Pancreas (tissue), 10 donors: Measurements from ENCODE around the gene PAGR1. TPM values are rescaled to one million over a fixed set of nuclear protein-coding genes. Genes with fewer than 3 reads are reported as not detected.
"Not testable (repeated sequence)": the region's sequence is repeated elsewhere in the genome, so short reads cannot be mapped to it uniquely, and the experiment has no call there.

ENCODE experiments used
- ATAC-seq, 4 donors: fragments of 200-7000 bp; cut with Tn5 transposase; one replicate each; pipeline versions ENCODE4 v1.8.0 to v1.9.1; 2020; ENCODE audit warnings: mild to moderate bottlenecking in 4 of 4, moderate library complexity in 4 of 4
- DNase-seq, 6 donors: peaks; one replicate each; pipeline ENCODE4 v3.0.0-alpha.2; 2020
- FAIRE-seq: peaks from 2 replicates; lab custom pipeline; 2012; peaks lifted over from hg19 to GRCh38; lab: Jason Lieb, UNC
- H3K27ac ChIP-seq, 4 donors: fragments of 200-600 bp; sonication (generic); 1 replicate in 3 of 4; 2 replicates in 1 of 4; pipeline versions ENCODE4 v1.5.0 to v1.8.0; 2020
- H3K27me3 ChIP-seq, 4 donors: fragments of 200-600 bp; one replicate each; pipeline ENCODE4 v1.8.0; 2021
- H3K36me3 ChIP-seq, 3 donors: fragments of 200-600 bp; sonication (generic) in 1 of 3; one replicate each; pipeline versions ENCODE4 v1.5.0 to v1.8.0; 2020 to 2021
- H3K4me1 ChIP-seq, 3 donors: fragments of 200-600 bp; one replicate each; pipeline ENCODE4 v1.8.0; 2021
- H3K4me3 ChIP-seq, 4 donors: fragments of 200-600 bp; sonication (generic) in 2 of 4; one replicate each; pipeline versions ENCODE4 v1.5.0 to v1.8.0; 2020 to 2021
- H3K9me3 ChIP-seq, 4 donors: fragments of 200-600 bp; one replicate each; pipeline ENCODE4 v1.8.0; 2021
- CTCF ChIP-seq, 4 donors: fragments of 200-600 bp; sonication (generic) in 3 of 4; IDR thresholded peaks; one replicate each; pipeline versions ENCODE4 v1.5.0 to v1.8.0; 2021; ENCODE audit warnings: antibody characterized with exemption in 4 of 4
- WGBS, 2 donors: extraction: QIAGEN DNeasy Blood & Tissue Kit; methylation state at CpG; one replicate each; pipeline ENCODE4 v1.1.7; 2013; 5-methylcytosine and 5-hydroxymethylcytosine counted together
- intact Hi-C, 3 donors: fragments of 100-400 bp; cut with DNase I; formaldehyde crosslinking; loops; one replicate each; pipeline versions ENCODE4 v1.11.1 to v1.14.2; 2022
- polyA plus RNA-seq, 2 donors: library from polyadenylated mRNA; stranded (reverse); fragments of 200-250 nt; gene quantifications; one replicate each; pipeline ENCODE4 v1.2.3, GENCODE V29; 2013
- total RNA-seq, 6 donors: library from RNA; stranded (reverse); fragmentation: NEBNext Ultra II Directional in 4 of 6; extraction: Animal tissue kit (Norgen Biotek cat#: 25700) in 4 of 6; gene quantifications; one replicate each; pipeline versions ENCODE4 v1.2.1 to v1.2.4, GENCODE V29; 2021 to 2023
- donor health status: healthy with polysubstance abuse.
- donor health status: DM: no; HTN: no; CAD: no; lungs with moderate emphysema.
- donor health status: DM: no; HTN: no; CAD: no.
- donor health status: control.
- donor health status: control.
- donor health status: Bipolar disorder and iron deficiency.
- donor health status: DM: yes; HTN: yes; CAD: no.
- donor health status: DM: no; HTN: no; CAD: no.
- donor health status: DM: no; HTN: no; CAD: no.
- donor health status: DM: yes; HTN: yes; CAD: no.

PAGR1 gene
- total and polyA plus RNA-seq, 8 donors: 8.1 to 34.7 (median 12.7) TPM

GRCh38 chr16:29789775-29790182, 26.2 kb upstream of the PAGR1 start:
- WGBS, 2 donors: 58 to 59% methylated on average over 19 to 20 of the region's 20 CpGs

GRCh38 chr16:29790183-29790948, 25.6 kb upstream of the PAGR1 start, which contains the start of gene KIF22:
Gene KIF22 (plus strand): TSS chr16:29790751. CDS start chr16:29790760, 9 bp downstream.
- Histone ChIP-seq H3K4me1 (peaks cover 4 to 12% (median 9%) of the 10 kb centered on the region in 3 donors), H3K27me3 (no peaks in the 10 kb centered on the region), H3K36me3 (no peaks in the 10 kb centered on the region), H3K9me3 (no peaks in the 10 kb centered on the region), H3K4me3 (peak within 1 kb of the TSS; percentile 80 to 97 (median 94)), H3K27ac (peak within 1 kb of the TSS; percentile 78 to 92 (median 84))
- DNase-seq: peak; percentile 98 to 100 (median 99)
- intact Hi-C loops: no loop called here
- peak; percentile 41 to 68 (median 58) for TF ChIP-seq CTCF (IDR thresholded peaks at IDR 0.05)
- peak; percentile 97 to 99 (median 98) for ATAC-seq
- FAIRE-seq: no peak
- WGBS, 2 donors: 0% methylated on average over 67 of the region's 67 CpGs

More at GRCh38 chr16:29789775-29790182, 26.2 kb upstream of the PAGR1 start:
- no peaks in the 10 kb centered on the region for H3K36me3 ChIP-seq
- peak overlapping the region; percentile 45 to 97 (median 85) for H3K4me3 ChIP-seq
- no peak for FAIRE-seq
- H3K9me3 ChIP-seq: no peaks in the 10 kb centered on the region
- peak overlapping the region; percentile 78 to 92 (median 84) for H3K27ac ChIP-seq
- intact Hi-C loops: no loop called here
- TF ChIP-seq CTCF (IDR thresholded peaks at IDR 0.05): no peak
- peak; percentile 5 to 21 (median 12) for ATAC-seq
- peaks cover 4 to 14% (median 9%) of the 10 kb centered on the region in 3 donors for H3K4me1 ChIP-seq
- DNase-seq: peak in 2 of 6 donors; percentile 47 to 64
- H3K27me3 ChIP-seq: no peaks in the 10 kb centered on the region

GRCh38 chr16:29790949-29791844, 24.8 kb upstream of the PAGR1 start:
- 2% methylated on average over 31 of the region's 31 CpGs for WGBS, 2 donors
- no peak for FAIRE-seq
- Histone ChIP-seq H3K9me3 (no peaks in the 10 kb centered on the region), H3K27me3 (no peaks in the 10 kb centered on the region), H3K36me3 (no peaks in the 10 kb centered on the region), H3K27ac (peak overlapping the region in 2 of 4 donors; percentile 28 to 40), H3K4me1 (peaks cover 4 to 11% (median 9%) of the 10 kb centered on the region in 3 donors), H3K4me3 (peak overlapping the region; percentile 80 to 97 (median 94))
- TF ChIP-seq CTCF (IDR thresholded peaks at IDR 0.05): no peak
- peak in 1 of 4 donors; percentile 3 for ATAC-seq
- intact Hi-C loops: no loop called here
- DNase-seq: no peak

- no peak for TF ChIP-seq CTCF (IDR thresholded peaks at IDR 0.05)
- Histone ChIP-seq H3K4me3 (peak overlapping the region in 1 of 4 donors; percentile 97), H3K36me3 (no peaks in the 10 kb centered on the region), H3K27me3 (no peaks in the 10 kb centered on the region), H3K9me3 (no peaks in the 10 kb centered on the region), H3K27ac (no peak overlapping the region), H3K4me1 (peaks cover 4 to 11% (median 9%) of the 10 kb centered on the region in 3 donors)
- WGBS, 2 donors: 71 to 74% methylated on average over 9 of the region's 9 CpGs
- intact Hi-C loops: no loop called here
- ATAC-seq (no peak), FAIRE-seq (no peak), DNase-seq (no peak)
Measured at GRCh38 chr16:29791845-29792807, 23.8 kb upstream of the PAGR1 start.

- WGBS, 2 donors: 90 to 95% methylated on average over 18 of the region's 18 CpGs
- DNase-seq, intact Hi-C loops, H3K27ac ChIP-seq, H3K27me3 ChIP-seq, H3K4me3 ChIP-seq, ATAC-seq, H3K9me3 ChIP-seq, FAIRE-seq, H3K36me3 ChIP-seq: not testable (repeated sequence)
- peaks cover 4 to 11% (median 9%) of the 10 kb centered on the region in 3 donors for H3K4me1 ChIP-seq
Measured at GRCh38 chr16:29793153-29793552, 22.8 kb upstream of the PAGR1 start.
